Mesendoderm (in vitro differentiated cells): ENCODE data around the gene HBG2. TPM values are rescaled to one million over a fixed set of nuclear protein-coding genes. Genes with fewer than 3 reads are reported as not detected.
"Not testable (repeated sequence)": the region's sequence is repeated elsewhere in the genome, so short reads cannot be mapped to it uniquely, and the experiment has no call there.

Experiments used
- DNase-seq: peaks from one replicate; pipeline ENCODE4 v3.0.0; 2013
- H2AK5ac ChIP-seq: 2 replicates; pipeline ENCODE4 v1.6.1; 2013; ENCODE audit warnings: low read length, inconsistent platforms
- H2BK120ac ChIP-seq: 2 replicates; pipeline ENCODE4 v1.6.1; 2013; ENCODE audit warnings: low read depth, mild to moderate bottlenecking, low read length, moderate library complexity, mixed read lengths
- H2BK15ac ChIP-seq: replicated peaks from 2 replicates; pipeline ENCODE4 v1.6.1; 2013; ENCODE audit warnings: low read depth, mild to moderate bottlenecking, moderate library complexity
- H2BK5ac ChIP-seq: 2 replicates; pipeline ENCODE4 v1.6.1; 2013; ENCODE audit warnings: low read length, inconsistent platforms
- H3K18ac ChIP-seq: 2 replicates; pipeline ENCODE4 v1.6.1; 2013; ENCODE audit warnings: mild to moderate bottlenecking, low read length, mixed read lengths
- H3K23ac ChIP-seq: one replicate; pipeline ENCODE4 v1.6.1; 2013; ENCODE audit warnings: low read length
- H3K27ac ChIP-seq: 2 replicates; pipeline ENCODE4 v1.5.1; 2013; ENCODE audit warnings: low read depth, mild to moderate bottlenecking, inconsistent platforms, low read length, moderate library complexity
- H3K27me3 ChIP-seq: 2 replicates; pipeline ENCODE4 v1.6.1; 2013; ENCODE audit warnings: low read length, control low read depth, mild to moderate bottlenecking, inconsistent platforms; ENCODE audit not compliant: insufficient read depth, poor library complexity
- H3K36me3 ChIP-seq: 2 replicates; pipeline ENCODE4 v1.6.1; 2013; ENCODE audit warnings: low read length, inconsistent platforms; ENCODE audit not compliant: control insufficient read depth, insufficient read depth
- H3K4ac ChIP-seq: one replicate; pipeline ENCODE4 v1.6.1; 2013; ENCODE audit warnings: low read depth, mild to moderate bottlenecking, low read length, moderate library complexity
- H3K4me1 ChIP-seq: 2 replicates; pipeline ENCODE4 v1.6.1; 2013; ENCODE audit warnings: low read depth, low read length, inconsistent platforms; ENCODE audit not compliant: control insufficient read depth
- H3K4me2 ChIP-seq: 2 replicates; pipeline ENCODE4 v1.6.1; 2013; ENCODE audit warnings: low read length
- H3K4me3 ChIP-seq: 2 replicates; pipeline ENCODE4 v1.5.1; 2013; ENCODE audit warnings: mild to moderate bottlenecking, low read length
- H3K56ac ChIP-seq: one replicate; pipeline ENCODE4 v1.6.1; 2013; ENCODE audit warnings: low read length
- H3K79me1 ChIP-seq: 2 replicates; pipeline ENCODE4 v1.6.1; 2013; ENCODE audit warnings: low read length, inconsistent platforms
- H3K79me2 ChIP-seq: 2 replicates; pipeline ENCODE4 v1.6.1; 2013; ENCODE audit warnings: mild to moderate bottlenecking, low read length; ENCODE audit not compliant: control insufficient read depth, insufficient read depth
- H3K9ac ChIP-seq: 2 replicates; pipeline ENCODE4 v1.6.1; 2013; ENCODE audit warnings: low read length, inconsistent platforms
- H4K5ac ChIP-seq: one replicate; pipeline ENCODE4 v1.6.1; 2013; ENCODE audit warnings: low read length
- H4K8ac ChIP-seq: one replicate; pipeline ENCODE4 v1.6.1; 2013; ENCODE audit warnings: low read depth, mild to moderate bottlenecking, control low read depth, low read length, moderate library complexity
- WGBS: extraction: QIAGEN DNeasy Blood & Tissue Kit; methylation state at CpG from one replicate; pipeline ENCODE4 v1.1.7; 2013; ENCODE audit warnings: low lambda C conversion rate, missing lambda C conversion rate; ENCODE audit not compliant: insufficient coverage; ENCODE audit errors: extremely low coverage; 5-methylcytosine and 5-hydroxymethylcytosine counted together
- polyA plus RNA-seq, 2 experiments: library from polyadenylated mRNA; stranded (reverse); fragments of 200-250 nt; gene quantifications; one replicate each; pipeline ENCODE4 v1.2.3, GENCODE V29; 2013

Gene HBG2
- 0.21 TPM for polyA plus RNA-seq (2013, experiment 1 of 2)
- 0.21 TPM for polyA plus RNA-seq (2013, experiment 2 of 2)

DNA sequence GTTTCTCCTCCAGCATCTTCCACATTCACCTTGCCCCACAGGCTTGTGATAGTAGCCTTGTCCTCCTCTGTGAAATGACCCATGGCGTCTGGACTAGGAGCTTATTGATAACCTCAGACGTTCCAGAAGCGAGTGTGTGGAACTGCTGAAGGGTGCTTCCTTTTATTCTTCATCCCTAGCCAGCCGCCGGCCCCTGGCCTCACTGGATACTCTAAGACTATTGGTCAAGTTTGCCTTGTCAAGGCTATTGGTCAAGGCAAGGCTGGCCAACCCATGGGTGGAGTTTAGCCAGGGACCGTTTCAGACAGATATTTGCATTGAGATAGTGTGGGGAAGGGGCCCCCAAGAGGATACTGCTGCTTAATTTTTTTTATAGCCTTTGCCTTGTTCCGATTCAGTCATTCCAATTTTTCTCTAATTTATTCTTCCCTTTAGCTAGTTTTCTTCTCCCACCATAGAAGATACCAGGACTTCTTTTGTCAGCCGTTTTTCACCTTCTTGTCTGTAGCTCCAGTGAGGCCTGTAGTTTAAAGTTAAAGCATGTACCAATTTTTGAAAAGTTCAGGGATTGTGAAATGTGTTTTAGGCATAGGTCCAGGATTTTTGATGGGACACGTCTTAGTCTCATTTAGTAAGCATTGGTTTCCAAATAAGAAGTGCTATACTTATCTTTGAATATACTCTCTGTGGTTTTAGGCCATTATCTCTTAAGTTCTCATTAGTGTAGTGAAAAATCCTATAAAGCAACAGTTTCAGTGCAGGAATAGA, at the start of gene HBG2:
HBG2 (minus strand) TSS at position 136 of the 768 bp plus-strand sequence; CDS start at position 83, 53 bp downstream.
- not testable (repeated sequence) for H4K5ac ChIP-seq, H3K4me1 ChIP-seq, H3K27ac ChIP-seq, H2BK15ac ChIP-seq, H3K4ac ChIP-seq, H3K56ac ChIP-seq, H4K8ac ChIP-seq, DNase-seq, H3K4me3 ChIP-seq, H2BK120ac ChIP-seq, H3K27me3 ChIP-seq, H3K18ac ChIP-seq, H2BK5ac ChIP-seq, H2AK5ac ChIP-seq, H3K79me2 ChIP-seq, H3K23ac ChIP-seq, H3K36me3 ChIP-seq, H3K4me2 ChIP-seq, H3K79me1 ChIP-seq, H3K9ac ChIP-seq
- WGBS, result no CpG with 5 or more reads among the region's 9 CpGs

DNA sequence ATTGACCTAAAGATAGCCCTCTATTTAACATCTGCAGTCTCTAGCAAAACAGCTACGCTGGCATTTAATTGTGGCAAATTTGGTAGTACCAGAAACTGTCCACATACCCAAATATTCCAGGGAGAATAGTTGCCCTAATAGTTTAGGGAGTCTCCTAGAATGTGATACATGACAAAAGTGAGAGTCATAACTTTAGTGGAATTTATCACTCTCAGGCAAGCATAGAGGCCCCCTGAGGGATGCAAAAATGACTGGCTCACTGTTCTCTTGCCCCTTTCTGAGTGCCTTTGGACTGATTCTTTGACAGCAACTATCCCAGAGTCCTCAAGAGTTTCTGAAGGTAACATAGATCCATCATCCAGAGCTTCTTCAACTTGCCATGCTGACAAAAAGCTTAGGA, 49.5 kb upstream of the HBG2 start:
- no peak overlapping the region for H2BK120ac ChIP-seq
- H2AK5ac ChIP-seq, result no peak overlapping the region
- no peak overlapping the region for H3K56ac ChIP-seq
- H2BK15ac ChIP-seq, result no peak overlapping the region
- no peaks in the 10 kb centered on the region for H3K36me3 ChIP-seq
- H3K4me3 ChIP-seq, result no peak overlapping the region
- H3K4ac ChIP-seq, result no peak overlapping the region
- DNase-seq, result no peak
- no peak overlapping the region for H3K23ac ChIP-seq
- no peaks in the 10 kb centered on the region for H3K79me1 ChIP-seq
- no CpG with 5 or more reads among the region's 1 CpG for WGBS
- no peak overlapping the region for H4K5ac ChIP-seq
- H3K27ac ChIP-seq, result no peak overlapping the region
- H3K9ac ChIP-seq, result no peak overlapping the region
- no peaks in the 10 kb centered on the region for H3K4me1 ChIP-seq
- H3K18ac ChIP-seq, result no peak overlapping the region
- no peak overlapping the region for H3K4me2 ChIP-seq
- H3K79me2 ChIP-seq, result no peaks in the 10 kb centered on the region
- no peaks in the 10 kb centered on the region for H3K27me3 ChIP-seq
- H2BK5ac ChIP-seq, result no peak overlapping the region
- H4K8ac ChIP-seq, result no peak overlapping the region

DNA sequence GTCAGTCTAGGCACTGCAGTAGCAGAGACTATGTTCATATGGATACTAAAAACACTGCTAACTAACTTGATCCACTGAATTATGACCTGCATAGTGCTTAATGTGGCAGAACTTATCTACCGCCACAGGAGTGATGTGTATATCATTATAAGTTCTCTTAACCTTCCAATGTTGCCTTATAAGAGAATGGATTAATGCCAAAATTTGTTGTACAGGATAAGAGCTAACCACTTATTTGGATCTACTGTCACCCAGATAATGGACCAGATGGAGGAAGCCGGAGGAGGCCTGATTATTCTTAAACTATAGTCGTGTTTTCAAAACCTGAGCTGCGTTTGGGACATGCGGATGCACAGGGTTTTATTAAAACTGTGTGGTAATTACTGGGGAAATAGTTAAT, 49.0 kb upstream of the HBG2 start:
- Histone ChIP-seq H3K4ac (no peak overlapping the region), H2BK15ac (no peak overlapping the region), H3K27ac (no peak overlapping the region), H3K27me3 (no peaks in the 10 kb centered on the region), H3K4me1 (no peaks in the 10 kb centered on the region), H2AK5ac (no peak overlapping the region), H4K5ac (no peak overlapping the region), H3K4me3 (no peak overlapping the region), H3K36me3 (no peaks in the 10 kb centered on the region), H3K79me2 (no peaks in the 10 kb centered on the region), H2BK5ac (no peak overlapping the region), H3K23ac (no peak overlapping the region), H2BK120ac (no peak overlapping the region), H4K8ac (no peak overlapping the region), H3K79me1 (no peaks in the 10 kb centered on the region), H3K18ac (no peak overlapping the region), H3K4me2 (no peak overlapping the region), H3K56ac (no peak overlapping the region), H3K9ac (no peak overlapping the region)
- no peak for DNase-seq
- no CpG with 5 or more reads among the region's 5 CpGs for WGBS

DNA sequence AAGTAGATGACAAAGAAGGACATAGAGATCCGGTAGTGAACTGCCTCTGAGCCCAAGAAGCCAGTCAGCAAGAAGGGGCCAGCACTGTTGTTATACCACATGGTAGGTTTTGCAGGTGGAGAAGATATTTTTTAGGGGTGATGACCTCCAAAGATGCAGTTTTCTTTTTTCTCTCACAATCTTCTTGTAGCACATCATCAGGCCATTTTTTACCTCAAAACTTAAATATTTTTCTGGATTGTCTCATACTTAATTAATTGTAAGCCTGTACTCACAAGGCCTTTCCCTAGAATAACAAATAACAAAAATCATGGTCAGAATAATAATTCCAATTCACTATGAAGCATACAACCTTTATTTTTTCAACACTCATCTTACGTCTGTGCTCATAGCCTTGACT, 47.3 kb upstream of the HBG2 start, which contains the start of gene OR51B4:
OR51B4 (minus strand) TSS at position 101 of the 400 bp plus-strand sequence; CDS start at position 101, 0 bp downstream.
- Histone ChIP-seq H3K4me1 (no peaks in the 10 kb centered on the region), H3K36me3 (no peaks in the 10 kb centered on the region), H3K4me3 (no peak within 1 kb of the TSS), H3K23ac (no peak within 1 kb of the TSS), H4K5ac (no peak within 1 kb of the TSS), H3K27ac (no peak within 1 kb of the TSS), H3K9ac (no peak within 1 kb of the TSS), H3K4me2 (no peak within 1 kb of the TSS), H3K79me1 (no peaks in the 10 kb centered on the region), H3K56ac (no peak within 1 kb of the TSS), H3K27me3 (no peaks in the 10 kb centered on the region), H2BK5ac (no peak within 1 kb of the TSS), H2AK5ac (no peak within 1 kb of the TSS), H2BK120ac (no peak within 1 kb of the TSS), H4K8ac (no peak within 1 kb of the TSS), H3K79me2 (no peaks in the 10 kb centered on the region), H3K18ac (no peak within 1 kb of the TSS), H2BK15ac (no peak within 1 kb of the TSS), H3K4ac (no peak within 1 kb of the TSS)
- no CpG with 5 or more reads among the region's 2 CpGs for WGBS
- DNase-seq, result no peak

DNA sequence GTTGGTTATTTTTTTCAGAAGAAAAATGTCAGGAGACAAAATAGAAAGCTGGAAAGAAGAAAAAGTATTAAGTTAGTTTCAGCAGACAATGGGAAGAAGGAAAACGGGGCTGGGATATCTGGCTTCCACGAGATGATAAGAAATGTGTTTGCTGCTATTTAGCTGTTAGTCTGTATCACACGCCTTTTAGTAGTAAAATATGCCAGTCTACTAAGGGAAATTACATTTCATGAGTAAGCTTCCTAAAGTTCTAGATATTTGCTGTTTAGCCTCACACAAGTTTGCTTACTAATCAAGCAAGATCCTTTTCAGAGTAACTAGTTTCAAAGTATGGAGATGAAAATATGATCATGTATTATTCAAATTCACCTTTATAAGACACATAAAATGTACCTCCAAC, 45.7 kb upstream of the HBG2 start:
- Histone ChIP-seq H3K4me3 (no peak overlapping the region), H3K27ac (no peak overlapping the region), H3K4me1 (no peaks in the 10 kb centered on the region), H3K23ac (no peak overlapping the region), H3K79me1 (no peaks in the 10 kb centered on the region), H2BK15ac (no peak overlapping the region), H2BK120ac (no peak overlapping the region), H3K4ac (no peak overlapping the region), H2AK5ac (no peak overlapping the region), H3K18ac (no peak overlapping the region), H4K5ac (no peak overlapping the region), H3K56ac (no peak overlapping the region), H3K79me2 (no peaks in the 10 kb centered on the region), H3K36me3 (no peaks in the 10 kb centered on the region), H3K4me2 (no peak overlapping the region), H4K8ac (no peak overlapping the region), H3K9ac (no peak overlapping the region), H3K27me3 (no peaks in the 10 kb centered on the region), H2BK5ac (no peak overlapping the region)
- no CpG with 5 or more reads among the region's 3 CpGs for WGBS
- DNase-seq, result no peak

DNA sequence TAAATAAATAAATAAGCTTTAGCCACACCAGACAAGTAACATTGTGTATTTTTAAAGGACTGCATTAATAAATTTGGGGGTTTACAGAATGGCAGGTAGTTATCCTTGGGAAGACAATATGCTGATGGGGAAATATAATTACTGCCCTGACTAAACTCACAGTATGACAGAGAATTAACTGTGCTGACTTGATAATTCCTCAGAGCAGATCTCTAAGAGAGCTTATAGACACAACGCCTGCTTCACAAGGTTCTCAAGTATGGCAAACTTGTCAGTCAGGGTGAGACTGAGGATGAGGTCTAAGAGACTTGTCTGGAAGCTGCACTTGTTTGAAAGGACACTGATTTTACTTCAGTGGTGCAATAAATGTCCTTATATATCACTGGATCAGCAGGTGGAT, 43.9 kb upstream of the HBG2 start:
- Histone ChIP-seq H3K79me2 (no peaks in the 10 kb centered on the region), H3K4me2 (no peak overlapping the region), H2AK5ac (no peak overlapping the region), H3K27me3 (no peaks in the 10 kb centered on the region), H3K79me1 (no peaks in the 10 kb centered on the region), H2BK5ac (no peak overlapping the region), H3K4me1 (no peaks in the 10 kb centered on the region), H3K36me3 (no peaks in the 10 kb centered on the region), H3K4ac (no peak overlapping the region), H2BK15ac (no peak overlapping the region), H4K5ac (no peak overlapping the region), H3K27ac (no peak overlapping the region), H3K4me3 (no peak overlapping the region), H3K23ac (no peak overlapping the region), H4K8ac (no peak overlapping the region), H3K9ac (no peak overlapping the region), H3K56ac (no peak overlapping the region), H3K18ac (no peak overlapping the region), H2BK120ac (no peak overlapping the region)
- WGBS, result no CpG with 5 or more reads among the region's 1 CpG
- DNase-seq, result no peak
